ENCODE measurements around the gene FHL3.

- TF ChIP-seq CTCF (IDR thresholded peaks at IDR 0.05) (no peak), POLR2A (IDR thresholded peaks at IDR 0.05) (no peak), POLR2AphosphoS5 (IDR thresholded peaks at IDR 0.05) (no peak), EP300 (IDR thresholded peaks at IDR 0.05) (no peak)
Measured at GRCh38 chr1:38009088-38009840, 4.0 kb upstream of the FHL3 start.

All from suprapubic skin (tissue), 4 donors.